GM12878 (cell line): ENCODE results near the gene ACACA. TPM values are rescaled to one million over a fixed set of nuclear protein-coding genes. Genes with fewer than 3 reads are reported as not detected.
A peak's percentile ranks its signal among the peaks of the same experiment; 100 is the strongest.

Experiments
- ATAC-seq: fragments of 200-7000 bp; cut with Tn5 transposase; 3 replicates; pipeline ENCODE4 v1.9.1; 2020; ENCODE audit warnings: mild to moderate bottlenecking, moderate library complexity
- BruUV-seq: library from RNA; stranded (reverse); fragments of 400-500 nt; replicated peaks from 2 replicates; lab custom pipeline; 2021; lab: Mats Ljungman, UMichigan
- CTCF ChIA-PET: fragments of 300-600 bp; sonication (Branson Sonifier 250); formaldehyde crosslinking; extraction: SDS; loops from one replicate; lab custom pipeline; 2021; ENCODE audit warnings: inconsistent platforms; lab: Yijun Ruan, JAX
- POLR2A ChIA-PET: fragments of 350-600 bp; formaldehyde crosslinking; extraction: SDS; loops from one replicate; lab custom pipeline; 2021; ENCODE audit warnings: inconsistent platforms; lab: Charles Lee
- RAD21 ChIA-PET: fragments of 300-600 bp; sonication (Branson Sonifier 250); formaldehyde crosslinking; loops from one replicate; lab custom pipeline; 2023; ENCODE audit warnings: antibody characterized with exemption; ENCODE audit not compliant: unreplicated experiment; lab: Charles Lee
- SMC1A ChIA-PET: fragments of 300-600 bp; sonication (Branson Sonifier 250); formaldehyde crosslinking; loops from one replicate; lab custom pipeline; 2023; ENCODE audit not compliant: unreplicated experiment, uncharacterized antibody; lab: Charles Lee
- DNase-seq: peaks from one replicate; pipeline ENCODE4 v3.0.0-alpha.2; 2011; ENCODE audit warnings: low read depth, low spot score
- FAIRE-seq: peaks from 3 replicates; lab custom pipeline; 2011; peaks lifted over from hg19 to GRCh38; lab: Jason Lieb, UNC
- H2AFZ ChIP-seq: 2 replicates; pipeline ENCODE4 v1.6.0; 2011; ENCODE audit warnings: low read depth, low read length, control low read depth; ENCODE audit not compliant: control insufficient read depth
- H3K27ac ChIP-seq: 2 replicates; pipeline ENCODE4 v1.5.1; 2011; ENCODE audit warnings: control low read depth; ENCODE audit not compliant: control insufficient read depth, insufficient read depth
- H3K27me3 ChIP-seq, 2 experiments: replicated peaks in 1 of 2; 2 replicates each; pipeline versions ENCODE4 v1.6.0 to v1.6.1; 2011; ENCODE audit warnings: low read length in 1 of 2; ENCODE audit not compliant: control insufficient read depth in 2 of 2, insufficient read depth in 2 of 2
- H3K36me3 ChIP-seq, 2 experiments: 2 replicates each; pipeline ENCODE4 v1.5.1; 2011; ENCODE audit warnings: low read length in 1 of 2; ENCODE audit not compliant: control insufficient read depth in 2 of 2, insufficient read depth in 2 of 2
- H3K4me1 ChIP-seq: 2 replicates; pipeline ENCODE4 v1.6.1; 2011; ENCODE audit warnings: mild to moderate bottlenecking, low read length, moderate library complexity, mixed read lengths; ENCODE audit not compliant: control insufficient read depth, insufficient read depth
- H3K4me2 ChIP-seq: 2 replicates; pipeline ENCODE4 v1.6.0; 2011; ENCODE audit warnings: control low read depth; ENCODE audit not compliant: control insufficient read depth, insufficient read depth
- H3K4me3 ChIP-seq: fragments of 200-600 bp; sonication (generic); 2 replicates; pipeline ENCODE4 v1.5.1; 2016
- H3K79me2 ChIP-seq: 2 replicates; pipeline ENCODE4 v1.6.0; 2011; ENCODE audit warnings: low read length; ENCODE audit not compliant: control insufficient read depth, insufficient read depth
- H3K9ac ChIP-seq: 2 replicates; pipeline ENCODE4 v1.8.0; 2011; ENCODE audit warnings: low read length, control low read depth, mixed read lengths; ENCODE audit not compliant: control insufficient read depth, insufficient read depth
- H3K9me3 ChIP-seq: replicated peaks from 3 replicates; pipeline ENCODE4 v1.5.1; 2011; ENCODE audit warnings: mild to moderate bottlenecking, low read length; ENCODE audit not compliant: control insufficient read depth, insufficient read depth
- H4K20me1 ChIP-seq: 2 replicates; pipeline ENCODE4 v1.6.0; 2011; ENCODE audit not compliant: control insufficient read depth, insufficient read depth
- BHLHE40 ChIP-seq, 2 experiments: fragments of 450-650 bp in 1 of 2; IDR thresholded peaks; 2 replicates each; pipeline ENCODE4 v1.6.1; 2011 to 2017; ENCODE audit warnings: low read depth in 2 of 2, borderline replicate concordance in 1 of 2, improper control_type of control experiment in 1 of 2, low read length in 1 of 2, mild to moderate bottlenecking in 1 of 2
- CBX3 ChIP-seq: fragments of 200-600 bp; sonication (generic); IDR thresholded peaks from 2 replicates; pipeline ENCODE4 v1.6.1; 2016; ENCODE audit warnings: low read depth, borderline replicate concordance
- CEBPZ ChIP-seq: fragments of 150-350 bp; IDR thresholded peaks from 2 replicates; pipeline ENCODE4 v1.6.1; 2016; ENCODE audit warnings: low read depth, low read length
- FOXM1 ChIP-seq: IDR thresholded peaks from 2 replicates; pipeline ENCODE4 v1.6.1; 2012; ENCODE audit warnings: low read depth, mild to moderate bottlenecking, inconsistent platforms, low read length, moderate library complexity
- LARP7 ChIP-seq: fragments of 450-650 bp; IDR thresholded peaks from 2 replicates; pipeline ENCODE4 v1.6.1; 2017; ENCODE audit warnings: mild to moderate bottlenecking
- MTA2 ChIP-seq: fragments of 450-650 bp; IDR thresholded peaks from 2 replicates; pipeline ENCODE4 v1.6.1; 2016; ENCODE audit warnings: low read depth, mild to moderate bottlenecking, moderate library complexity
- NFIC ChIP-seq: IDR thresholded peaks from 2 replicates; pipeline ENCODE4 v1.6.1; 2012; ENCODE audit warnings: low read depth, mild to moderate bottlenecking, inconsistent platforms, low read length, moderate library complexity
- NR2F1 ChIP-seq: fragments of 450-650 bp; conservative IDR thresholded peaks from 2 replicates; pipeline ENCODE4 v1.6.1; 2017; ENCODE audit warnings: mild to moderate bottlenecking
- RUNX3 ChIP-seq: IDR thresholded peaks from 2 replicates; pipeline ENCODE4 v1.6.1; 2012; ENCODE audit warnings: low read length, inconsistent platforms
- ZNF687 ChIP-seq: fragments of 450-650 bp; IDR thresholded peaks from 2 replicates; pipeline ENCODE4 v1.6.1; 2017; ENCODE audit warnings: mild to moderate bottlenecking, moderate library complexity
- ZZZ3 ChIP-seq: IDR thresholded peaks from 2 replicates; pipeline ENCODE4 v1.6.1; 2011; ENCODE audit warnings: low read depth; ENCODE audit not compliant: control insufficient read depth, insufficient read length
- WGBS: methylation state at CpG from one replicate; pipeline ENCODE4 v1.1.6; 2016; ENCODE audit warnings: low lambda C conversion rate; ENCODE audit not compliant: insufficient replicate concordance, insufficient coverage; ENCODE audit errors: missing lambda C conversion rate; 5-methylcytosine and 5-hydroxymethylcytosine counted together
- in situ Hi-C: fragments of 300-500 bp; cut with MboI; formaldehyde crosslinking; loops from 9 replicates; pipeline ENCODE4 v1.14.3; 2018; ENCODE audit warnings: mixed read lengths
- intact Hi-C: fragments of 100-400 bp; cut with micrococcal nuclease; formaldehyde crosslinking; loops from one replicate; pipeline ENCODE4 v1.14.2; 2022; ENCODE audit not compliant: unreplicated experiment
- polyA plus RNA-seq, 11 experiments: library from polyadenylated mRNA; depleted of rRNA in 4 of 11; unstranded in 6 of 11; stranded (reverse) in 5 of 11; fragments of >200 nt; fragmentation: Nextera tagmentation in 4 of 11; fragmentation: Illumina TruSeq in 1 of 11; extraction: Ambion mirVana in 4 of 11; extraction: Trizol in 1 of 11; gene quantifications; 1 replicate in 1 of 11; 2 replicates in 10 of 11; pipeline versions ENCODE4 v1.2.1 to v1.2.3, GENCODE V29; 2011 to 2016; ENCODE audit warnings: inconsistent platforms in 2 of 11, missing spikeins in 2 of 11, low read depth in 1 of 11
- total RNA-seq, 4 experiments: library from RNA; depleted of rRNA in 3 of 4; stranded (reverse); fragments of >200 nt in 3 of 4; fragmentation: Illumina TruSeq in 1 of 4; extraction: Trizol in 1 of 4; gene quantifications; 2 replicates each; pipeline versions ENCODE4 v1.2.1 to v1.2.3, GENCODE V29; 2013 to 2021

The ACACA gene
- total and polyA plus RNA-seq, 10 of the 15 experiments (the other 5 are each of a cell fraction or from before 2014, with no cell fraction given), result 12.9 to 74.2 (median 32.0) TPM

GRCh38 chr17:37089956-37090355 is 316.7 kb downstream of the ACACA start:
- peaks cover 18% of the 10 kb centered on the region in 2 experiments for H3K36me3 ChIP-seq
- RAD21 ChIA-PET, result no interaction called here
- peak; percentile 68 for ATAC-seq
- TF ChIP-seq LARP7 (no peak), ZZZ3 (no peak), BHLHE40 (IDR thresholded peaks at IDR 0.05; ENCODE audit: borderline replicate concordance in 1 of 2, low read depth in 2 of 2, low read length in 1 of 2) (peak; percentile 57 to 62; a peak in 2 of 4 replicates), CBX3 (no peak), FOXM1 (0 out of 2 replicates have a peak, but pooled peaks have one; percentile 15), NFIC (0 out of 2 replicates have a peak, but pooled peaks have one; percentile 48), MTA2 (peak; percentile 53), ZNF687 (peak; percentile 59; the same call in 1 of the 2 replicates), NR2F1 (peak; percentile 52; the same call in 1 of the 2 replicates), RUNX3 (peak; percentile 75), CEBPZ (no peak)
- TF ChIP-seq, all 136 proteins: peak for 7
- ChIA-PET SMC1A (interaction anchor here (1.6 kb wide), 1 partner anchor 42 kb away, joined by 3 read pairs; no protein-coding TSS in a partner anchor), POLR2A (interaction anchor here (0.6 kb wide), 1 partner anchor 313 kb away, joined by 9 read pairs; no protein-coding TSS in a partner anchor), CTCF (interaction anchor here (0.6 to 1.0 kb wide), 2 partner anchors 332 to 488 kb away, joined by 3 read pairs; partner anchors contain the start of gene MRM1)
- Histone ChIP-seq H3K4me2 (no peak overlapping the region; the same call in 1 of the 2 replicates), H3K27ac (peak overlapping the region; percentile 57; the same call in 1 of the 2 replicates), H3K4me3 (no peak overlapping the region), H3K79me2 (no peaks in the 10 kb centered on the region), H3K4me1 (peaks cover 9% of the 10 kb centered on the region), H2AFZ (peak overlapping the region; percentile 22), H4K20me1 (no peaks in the 10 kb centered on the region), H3K27me3 (no peaks in the 10 kb centered on the region), H3K9me3 (no peaks in the 10 kb centered on the region), H3K9ac (no peak overlapping the region)
- 38% methylated on average over 7 of the region's 7 CpGs for WGBS
- in situ Hi-C loops, result no loop called here
- peak; percentile 23 for DNase-seq
- intact Hi-C loops, result no loop called here
- FAIRE-seq, result no peak
- no TSS peak for BruUV-seq
